ENCODE measurements around the gene PFDN6. TPM values are rescaled to one million over a fixed set of nuclear protein-coding genes. Genes with fewer than 3 reads are reported as not detected.

PFDN6 gene
- total and polyA plus RNA-seq, 9 of the 15 experiments (the other 6 are each of a cell fraction or from before 2014, with no cell fraction given) = 6.8 to 475 (median 216) TPM

DNA sequence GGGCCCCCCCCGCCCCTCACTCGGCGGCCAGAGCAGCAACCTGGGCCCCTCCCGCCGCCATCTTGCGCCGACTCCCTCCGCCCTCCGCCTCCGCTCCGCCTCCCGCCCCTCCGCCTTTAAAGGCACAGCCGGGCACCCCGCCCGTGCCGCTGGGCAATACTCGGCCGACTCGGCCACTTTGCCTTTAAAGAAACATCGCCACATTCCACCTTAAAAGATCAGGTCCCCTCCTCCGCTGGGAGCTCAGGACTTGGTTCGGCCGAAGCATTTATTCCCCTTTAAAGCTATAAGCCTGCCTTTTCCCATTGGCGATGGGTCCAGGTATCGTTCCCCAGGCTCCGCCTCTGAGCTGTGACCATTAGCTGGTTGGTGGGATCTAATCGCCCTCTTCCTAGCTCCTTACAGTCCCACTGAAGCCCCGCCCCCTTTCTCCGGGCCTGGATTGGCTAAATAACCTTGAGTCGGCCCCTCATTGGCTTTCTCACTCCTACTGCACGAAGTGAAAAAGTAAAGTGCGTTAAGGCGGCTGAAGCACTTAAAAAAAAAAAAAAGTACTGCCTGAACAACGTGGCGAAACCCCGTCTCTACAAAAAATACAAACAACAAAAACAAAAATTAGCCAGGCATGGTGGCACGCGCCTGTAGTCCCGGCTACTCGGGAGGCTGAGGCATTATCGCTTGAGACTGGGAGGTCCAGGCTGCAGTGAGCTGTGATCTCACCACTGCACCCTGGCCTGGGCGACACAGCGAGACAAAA, 28.4 kb downstream of the PFDN6 start, which contains the start of gene ZBTB22 (continued):
- TF ChIP-seq SRSF1 (IDR thresholded peaks at IDR 0.05; ENCODE audit: low read depth, low read length) = no peak
- peak; percentile 54 for TF ChIP-seq CXXC5 (CRISPR knock-in tag; IDR thresholded peaks at IDR 0.05)
- TF ChIP-seq, protein P1, sequence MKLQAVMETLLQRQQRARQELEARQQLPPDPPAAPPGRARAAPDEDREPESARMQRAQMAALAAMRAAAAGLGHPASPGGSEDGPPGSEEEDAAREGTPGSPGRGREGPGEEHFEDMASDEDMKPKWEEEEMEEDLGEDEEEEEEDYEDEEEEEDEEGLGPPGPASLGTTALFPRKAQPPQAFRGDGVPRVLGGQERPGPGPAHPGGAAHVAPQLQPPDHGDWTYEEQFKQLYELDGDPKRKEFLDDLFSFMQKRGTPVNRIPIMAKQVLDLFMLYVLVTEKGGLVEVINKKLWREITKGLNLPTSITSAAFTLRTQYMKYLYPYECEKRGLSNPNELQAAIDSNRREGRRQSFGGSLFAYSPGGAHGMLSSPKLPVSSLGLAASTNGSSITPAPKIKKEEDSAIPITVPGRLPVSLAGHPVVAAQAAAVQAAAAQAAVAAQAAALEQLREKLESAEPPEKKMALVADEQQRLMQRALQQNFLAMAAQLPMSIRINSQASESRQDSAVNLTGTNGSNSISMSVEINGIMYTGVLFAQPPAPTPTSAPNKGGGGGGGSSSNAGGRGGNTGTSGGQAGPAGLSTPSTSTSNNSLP (IDR thresholded peaks at IDR 0.05; ENCODE audit: borderline replicate concordance, low read depth, low read length) = no peak; the same call in 1 of the 2 replicates
- no peak for TF ChIP-seq CREB3 (tag; conservative IDR thresholded peaks at IDR 0.05; ENCODE audit: low read depth)
- TF ChIP-seq NCOA4 (IDR thresholded peaks at IDR 0.05; ENCODE audit: partially characterized antibody) = no peak
- TF ChIP-seq KAT8 (IDR thresholded peaks at IDR 0.05; ENCODE audit: low read depth) = no peak
- TF ChIP-seq KLF13 (tag; IDR thresholded peaks at IDR 0.05; ENCODE audit: borderline replicate concordance, low read depth) = peak; percentile 8; the same call in 1 of the 2 replicates
- no peak for TF ChIP-seq ZNF146 (CRISPR knock-in tag; IDR thresholded peaks at IDR 0.05; ENCODE audit: unreplicated experiment)
- TF ChIP-seq CEBPZ (IDR thresholded peaks at IDR 0.05; ENCODE audit: borderline replicate concordance, low read depth, low read length) = no peak
- TF ChIP-seq ZBED1 (IDR thresholded peaks at IDR 0.05) = no peak
- peak; percentile 80 for TF ChIP-seq ASH1L (IDR thresholded peaks at IDR 0.05; ENCODE audit: borderline replicate concordance, low read depth, partially characterized antibody)
- no peak for TF ChIP-seq PCBP2 (IDR thresholded peaks at IDR 0.05; ENCODE audit: low read depth, low read length, poor library complexity, severe bottlenecking)
- TF ChIP-seq ZNF3 (CRISPR knock-in tag; IDR thresholded peaks at IDR 0.05) = no peak
- TF ChIP-seq CHD2 (IDR thresholded peaks at IDR 0.05; ENCODE audit: low read depth, low read length) = no peak
- TF ChIP-seq SMC3 (conservative IDR thresholded peaks at IDR 0.05; ENCODE audit: insufficient read depth, low read depth, low read length) = no peak
- TF ChIP-seq ZNF699 (CRISPR knock-in tag; IDR thresholded peaks at IDR 0.05; ENCODE audit: insufficient replicate concordance) = no peak
- TF ChIP-seq, protein P2, sequence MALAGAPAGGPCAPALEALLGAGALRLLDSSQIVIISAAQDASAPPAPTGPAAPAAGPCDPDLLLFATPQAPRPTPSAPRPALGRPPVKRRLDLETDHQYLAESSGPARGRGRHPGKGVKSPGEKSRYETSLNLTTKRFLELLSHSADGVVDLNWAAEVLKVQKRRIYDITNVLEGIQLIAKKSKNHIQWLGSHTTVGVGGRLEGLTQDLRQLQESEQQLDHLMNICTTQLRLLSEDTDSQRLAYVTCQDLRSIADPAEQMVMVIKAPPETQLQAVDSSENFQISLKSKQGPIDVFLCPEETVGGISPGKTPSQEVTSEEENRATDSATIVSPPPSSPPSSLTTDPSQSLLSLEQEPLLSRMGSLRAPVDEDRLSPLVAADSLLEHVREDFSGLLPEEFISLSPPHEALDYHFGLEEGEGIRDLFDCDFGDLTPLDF (CRISPR knock-in tag; IDR thresholded peaks at IDR 0.05) = no peak; the same call in 1 of the 2 replicates

All from K562 (cell line).